ENCODE data around the gene TRIM68.

DNA sequence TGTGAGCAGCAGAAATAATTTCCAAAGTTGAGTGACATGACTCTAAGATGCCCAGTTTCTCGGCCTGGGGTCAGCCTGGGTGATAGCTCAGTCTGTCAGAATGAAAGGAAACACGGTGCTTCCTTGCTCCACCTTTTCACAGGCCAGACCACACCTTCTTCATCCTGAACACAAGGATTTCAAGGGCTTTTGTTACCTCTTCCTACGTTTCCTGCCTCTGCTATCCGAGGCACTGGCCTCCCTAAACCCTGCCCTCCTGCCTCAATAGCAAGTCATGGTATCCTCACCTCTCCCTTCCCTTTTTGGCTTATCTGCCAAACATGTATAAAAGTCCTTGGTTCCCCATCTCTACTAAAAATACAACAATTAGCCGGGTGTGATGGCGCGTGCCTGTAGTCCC is 34.0 kb upstream of the TRIM68 start:
- TF ChIP-seq, protein P1, sequence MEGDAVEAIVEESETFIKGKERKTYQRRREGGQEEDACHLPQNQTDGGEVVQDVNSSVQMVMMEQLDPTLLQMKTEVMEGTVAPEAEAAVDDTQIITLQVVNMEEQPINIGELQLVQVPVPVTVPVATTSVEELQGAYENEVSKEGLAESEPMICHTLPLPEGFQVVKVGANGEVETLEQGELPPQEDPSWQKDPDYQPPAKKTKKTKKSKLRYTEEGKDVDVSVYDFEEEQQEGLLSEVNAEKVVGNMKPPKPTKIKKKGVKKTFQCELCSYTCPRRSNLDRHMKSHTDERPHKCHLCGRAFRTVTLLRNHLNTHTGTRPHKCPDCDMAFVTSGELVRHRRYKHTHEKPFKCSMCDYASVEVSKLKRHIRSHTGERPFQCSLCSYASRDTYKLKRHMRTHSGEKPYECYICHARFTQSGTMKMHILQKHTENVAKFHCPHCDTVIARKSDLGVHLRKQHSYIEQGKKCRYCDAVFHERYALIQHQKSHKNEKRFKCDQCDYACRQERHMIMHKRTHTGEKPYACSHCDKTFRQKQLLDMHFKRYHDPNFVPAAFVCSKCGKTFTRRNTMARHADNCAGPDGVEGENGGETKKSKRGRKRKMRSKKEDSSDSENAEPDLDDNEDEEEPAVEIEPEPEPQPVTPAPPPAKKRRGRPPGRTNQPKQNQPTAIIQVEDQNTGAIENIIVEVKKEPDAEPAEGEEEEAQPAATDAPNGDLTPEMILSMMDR (IDR thresholded peaks at IDR 0.05), result no peak
- TF ChIP-seq POLR2A (IDR thresholded peaks at IDR 0.05), result no peak

All from right lobe of liver (tissue), 4 donors.